DMS79 treated with DMSO at 0.1 percent for 48 hours (cell line): ENCODE results near the gene IL18R1.

Source experiments
- DNase-seq: peaks from one replicate; lab custom pipeline; 2025; lab: John Stamatoyannopoulos, UW

IL18R1 gene

GRCh38 chr2:102344397-102344796, 11.2 kb upstream of the IL18R1 start:
- no peak for DNase-seq

- no peak for DNase-seq
Measured at GRCh38 chr2:102345329-102345920, 10.2 kb upstream of the IL18R1 start.

- no peak for DNase-seq
Measured at GRCh38 chr2:102346381-102347130, 9.0 kb upstream of the IL18R1 start.

GRCh38 chr2:102350137-102350793, 5.3 kb upstream of the IL18R1 start:
- no peak for DNase-seq

- no peak for DNase-seq
Measured at GRCh38 chr2:102356381-102356712, 751 bp downstream of the IL18R1 start.

- no peak for DNase-seq
Measured at GRCh38 chr2:102356741-102357140, 1.1 kb downstream of the IL18R1 start.

GRCh38 chr2:102357937-102358336, 2.3 kb downstream of the IL18R1 start:
- DNase-seq, result no peak

GRCh38 chr2:102358496-102358895, 2.9 kb downstream of the IL18R1 start:
- no peak for DNase-seq

GRCh38 chr2:102359527-102359926, 3.9 kb downstream of the IL18R1 start:
- no peak for DNase-seq

GRCh38 chr2:102361632-102362241, 6.1 kb downstream of the IL18R1 start:
- DNase-seq, result no peak

GRCh38 chr2:102365763-102366162, 10.2 kb downstream of the IL18R1 start:
- no peak for DNase-seq

GRCh38 chr2:102366406-102367112, 11.0 kb downstream of the IL18R1 start:
- DNase-seq, result no peak

GRCh38 chr2:102367331-102367971, 11.9 kb downstream of the IL18R1 start:
- no peak for DNase-seq

- DNase-seq, result no peak
Measured at GRCh38 chr2:102368461-102369109, 13.0 kb downstream of the IL18R1 start.

- DNase-seq, result no peak
Measured at GRCh38 chr2:102369866-102370265, 14.3 kb downstream of the IL18R1 start.

- no peak for DNase-seq
Measured at GRCh38 chr2:102376052-102376591, 20.5 kb downstream of the IL18R1 start.

- DNase-seq, result no peak
Measured at GRCh38 chr2:102383722-102384121, 28.1 kb downstream of the IL18R1 start.

GRCh38 chr2:102385522-102385921, 29.9 kb downstream of the IL18R1 start:
- DNase-seq, result no peak

- no peak for DNase-seq
Measured at GRCh38 chr2:102386004-102386403, 30.4 kb downstream of the IL18R1 start.

GRCh38 chr2:102386867-102387541, 31.4 kb downstream of the IL18R1 start:
- no peak for DNase-seq
